AG09319 (cell line): Measurements from ENCODE around the gene THAP8.

Experiments used
- DNase-seq: peaks from one replicate; pipeline ENCODE4 v3.0.0-alpha.2; 2010; ENCODE audit warnings: low read depth; ENCODE audit errors: extremely low read depth
- CTCF ChIP-seq: IDR thresholded peaks from 2 replicates; pipeline ENCODE4 v1.5.1; 2011; ENCODE audit warnings: low read depth, mild to moderate bottlenecking, inconsistent platforms, low read length, moderate library complexity

The THAP8 gene

GRCh38 chr19:36027696-36028095 is 26.4 kb downstream of the THAP8 start:
- no peak for DNase-seq
- TF ChIP-seq CTCF, result no peak

GRCh38 chr19:36026091-36026876 is 27.8 kb downstream of the THAP8 start:
- TF ChIP-seq CTCF, result no peak

GRCh38 chr19:36025541-36025940 is 28.5 kb downstream of the THAP8 start:
- no peak for TF ChIP-seq CTCF

More at GRCh38 chr19:36026091-36026876, 27.8 kb downstream of the THAP8 start:
- DNase-seq, result no peak

GRCh38 chr19:36023432-36023831 is 30.7 kb downstream of the THAP8 start:
- no peak for TF ChIP-seq CTCF
- DNase-seq, result no peak

More at GRCh38 chr19:36025541-36025940, 28.5 kb downstream of the THAP8 start:
- no peak for DNase-seq

GRCh38 chr19:36019061-36019670 is 34.9 kb downstream of the THAP8 start:
- no peak for DNase-seq
- TF ChIP-seq CTCF, result no peak

GRCh38 chr19:36014012-36014924 is 39.8 kb downstream of the THAP8 start, which contains the start of gene ALKBH6:
Gene ALKBH6 (minus strand): TSS chr19:36014213. CDS start chr19:36013397, 816 bp downstream.
- DNase-seq, result peak; percentile 94
- no peak for TF ChIP-seq CTCF
